H9 (cell line): ENCODE data around the gene CCNY. TPM values are rescaled to one million over a fixed set of nuclear protein-coding genes. Genes with fewer than 3 reads are reported as not detected.

Experiments
- DNase-seq: peaks from one replicate; pipeline ENCODE4 v3.0.0-alpha.2; 2017
- H2AFZ ChIP-seq: one replicate; pipeline ENCODE4 v1.6.1; 2013; ENCODE audit warnings: mild to moderate bottlenecking, low read length, control low read depth, moderate library complexity
- H2AK5ac ChIP-seq: 2 replicates; pipeline ENCODE4 v1.6.1; 2013; ENCODE audit warnings: low read length, control low read depth, mixed read lengths; ENCODE audit not compliant: insufficient read length
- H2BK120ac ChIP-seq: one replicate; pipeline ENCODE4 v1.6.1; 2013; ENCODE audit warnings: low read depth, mild to moderate bottlenecking, low read length, control low read depth, inconsistent platforms; ENCODE audit not compliant: poor library complexity, severe bottlenecking
- H2BK12ac ChIP-seq: 2 replicates; pipeline ENCODE4 v1.6.1; 2013; ENCODE audit warnings: low read length, control low read depth, mixed read lengths, low read depth; ENCODE audit not compliant: insufficient read length
- H2BK15ac ChIP-seq: 2 replicates; pipeline ENCODE4 v1.6.1; 2013; ENCODE audit warnings: low read depth, low read length, control low read depth
- H2BK20ac ChIP-seq: one replicate; pipeline ENCODE4 v1.6.1; 2013; ENCODE audit warnings: low read depth, mild to moderate bottlenecking, low read length, control low read depth, inconsistent platforms; ENCODE audit not compliant: poor library complexity, severe bottlenecking
- H2BK5ac ChIP-seq: 2 replicates; pipeline ENCODE4 v1.6.1; 2013; ENCODE audit warnings: low read length, control low read depth, mixed read lengths; ENCODE audit not compliant: insufficient read length
- H3K14ac ChIP-seq: 2 replicates; pipeline ENCODE4 v1.6.1; 2013; ENCODE audit warnings: low read length, control low read depth; ENCODE audit not compliant: insufficient read depth
- H3K18ac ChIP-seq: 2 replicates; pipeline ENCODE4 v1.6.1; 2013; ENCODE audit warnings: low read depth, mild to moderate bottlenecking, mixed read lengths, low read length, control low read depth; ENCODE audit not compliant: insufficient read length
- H3K23ac ChIP-seq: 2 replicates; pipeline ENCODE4 v1.6.1; 2013; ENCODE audit warnings: low read length, control low read depth, mixed read lengths, low read depth; ENCODE audit not compliant: insufficient read length
- H3K23me2 ChIP-seq: 2 replicates; pipeline ENCODE4 v1.6.1; 2013; ENCODE audit warnings: low read depth, mild to moderate bottlenecking, mixed read lengths, low read length, control low read depth; ENCODE audit not compliant: insufficient read length, poor library complexity, severe bottlenecking
- H3K27ac ChIP-seq: 2 replicates; pipeline ENCODE4 v1.5.1; 2013; ENCODE audit warnings: low read length, control low read depth, mixed read lengths, low read depth; ENCODE audit not compliant: insufficient read length
- H3K27me3 ChIP-seq: 2 replicates; pipeline ENCODE4 v1.6.1; 2013; ENCODE audit warnings: low read length, control low read depth, inconsistent platforms; ENCODE audit not compliant: insufficient read depth
- H3K4ac ChIP-seq: 2 replicates; pipeline ENCODE4 v1.6.1; 2013; ENCODE audit warnings: low read depth, mild to moderate bottlenecking, control low read depth, inconsistent platforms, low read length, moderate library complexity
- H3K4me1 ChIP-seq: 2 replicates; pipeline ENCODE4 v1.6.1; 2013; ENCODE audit warnings: low read length, control low read depth, inconsistent platforms; ENCODE audit not compliant: insufficient read depth
- H3K4me2 ChIP-seq: 2 replicates; pipeline ENCODE4 v1.6.1; 2013; ENCODE audit warnings: low read length, control low read depth, mixed read lengths; ENCODE audit not compliant: insufficient read length, insufficient read depth
- H3K56ac ChIP-seq: 2 replicates; pipeline ENCODE4 v1.6.1; 2013; ENCODE audit warnings: low read depth, mild to moderate bottlenecking, mixed read lengths, low read length, control low read depth; ENCODE audit not compliant: insufficient read length
- H3K79me1 ChIP-seq: 2 replicates; pipeline ENCODE4 v1.6.1; 2013; ENCODE audit warnings: low read depth, mild to moderate bottlenecking, moderate library complexity, low read length, control low read depth, inconsistent platforms; ENCODE audit not compliant: insufficient read depth, poor library complexity, severe bottlenecking
- H3K79me2 ChIP-seq: 2 replicates; pipeline ENCODE4 v1.6.1; 2013; ENCODE audit warnings: low read length, control low read depth, inconsistent platforms; ENCODE audit not compliant: insufficient read depth
- H3K9ac ChIP-seq: 2 replicates; pipeline ENCODE4 v1.6.1; 2013; ENCODE audit warnings: low read length, control low read depth, mixed read lengths; ENCODE audit not compliant: insufficient read length; ENCODE audit errors: extremely low read depth
- H3K9me3 ChIP-seq: one replicate; pipeline ENCODE4 v1.6.1; 2013; ENCODE audit warnings: low read depth, low read length, inconsistent platforms; ENCODE audit not compliant: control insufficient read depth
- H3T11ph ChIP-seq: one replicate; pipeline ENCODE4 v1.6.1; 2013; ENCODE audit warnings: mild to moderate bottlenecking, low read length, control low read depth, inconsistent platforms
- H4K20me1 ChIP-seq: one replicate; pipeline ENCODE4 v1.6.1; 2013; ENCODE audit not compliant: control insufficient read depth, insufficient read length, insufficient read depth
- H4K5ac ChIP-seq: 2 replicates; pipeline ENCODE4 v1.6.1; 2013; ENCODE audit warnings: low read depth, mild to moderate bottlenecking, mixed read lengths, low read length, control low read depth; ENCODE audit not compliant: insufficient read length
- H4K8ac ChIP-seq: replicated peaks from 2 replicates; pipeline ENCODE4 v1.6.1; 2013; ENCODE audit warnings: low read length, control low read depth, mixed read lengths, low read depth; ENCODE audit not compliant: insufficient read length
- H4K91ac ChIP-seq: 2 replicates; pipeline ENCODE4 v1.6.1; 2013; ENCODE audit warnings: low read depth, mild to moderate bottlenecking, moderate library complexity, mixed read lengths, low read length, control low read depth; ENCODE audit not compliant: insufficient read length
- H3K27ac Mint-ChIP-seq, 3 experiments: 2 replicates in 2 of 3; 3 replicates in 1 of 3; pipeline ENCODE4 v1.8.0; 2020 to 2021; ENCODE audit warnings: mixed read lengths in 3 of 3, mild to moderate bottlenecking in 1 of 3, moderate library complexity in 1 of 3
- H3K27me3 Mint-ChIP-seq: 2 replicates; pipeline ENCODE4 v1.8.0; 2021; ENCODE audit warnings: low read depth, mild to moderate bottlenecking, moderate library complexity, mixed read lengths
- H3K36me3 Mint-ChIP-seq, 3 experiments: 2 replicates in 2 of 3; 3 replicates in 1 of 3; pipeline ENCODE4 v1.8.0; 2020 to 2021; ENCODE audit warnings: low read depth in 3 of 3, mixed read lengths in 3 of 3; ENCODE audit not compliant: insufficient read depth in 1 of 3
- H3K4me1 Mint-ChIP-seq, 2 experiments: 2 replicates each; pipeline ENCODE4 v1.8.0; 2020; ENCODE audit warnings: mixed read lengths in 2 of 2
- H3K4me3 Mint-ChIP-seq, 2 experiments: 2 replicates in 1 of 2; 3 replicates in 1 of 2; pipeline ENCODE4 v1.8.0; 2020 to 2021; ENCODE audit warnings: mild to moderate bottlenecking in 2 of 2, mixed read lengths in 2 of 2, moderate library complexity in 1 of 2
- H3K9me3 Mint-ChIP-seq, 2 experiments: 2 replicates in 1 of 2; 3 replicates in 1 of 2; pipeline ENCODE4 v1.8.0; 2020; ENCODE audit warnings: mild to moderate bottlenecking in 2 of 2, mixed read lengths in 2 of 2, moderate library complexity in 1 of 2
- WGBS: extraction: QIAGEN DNeasy Blood & Tissue Kit; methylation state at CpG from one replicate; pipeline ENCODE4 v1.1.7; 2013; ENCODE audit warnings: missing lambda C conversion rate, low lambda C conversion rate, mixed read lengths; ENCODE audit not compliant: insufficient read length; ENCODE audit errors: extremely low coverage; 5-methylcytosine and 5-hydroxymethylcytosine counted together
- total RNA-seq: library from RNA; stranded (reverse); gene quantifications from 2 replicates; pipeline ENCODE4 v1.2.1, GENCODE V29; 2021
- TF ChIP-seq, protein P1 (sequence below): fragments of 200-600 bp; sonication (generic); conservative IDR thresholded peaks from 3 replicates; pipeline ENCODE4 v1.8.0; 2021; ENCODE audit warnings: antibody characterized with exemption, mild to moderate bottlenecking

CCNY gene
- total RNA-seq, 1 experiment from 2014 or later, result 62.1 TPM

DNA sequence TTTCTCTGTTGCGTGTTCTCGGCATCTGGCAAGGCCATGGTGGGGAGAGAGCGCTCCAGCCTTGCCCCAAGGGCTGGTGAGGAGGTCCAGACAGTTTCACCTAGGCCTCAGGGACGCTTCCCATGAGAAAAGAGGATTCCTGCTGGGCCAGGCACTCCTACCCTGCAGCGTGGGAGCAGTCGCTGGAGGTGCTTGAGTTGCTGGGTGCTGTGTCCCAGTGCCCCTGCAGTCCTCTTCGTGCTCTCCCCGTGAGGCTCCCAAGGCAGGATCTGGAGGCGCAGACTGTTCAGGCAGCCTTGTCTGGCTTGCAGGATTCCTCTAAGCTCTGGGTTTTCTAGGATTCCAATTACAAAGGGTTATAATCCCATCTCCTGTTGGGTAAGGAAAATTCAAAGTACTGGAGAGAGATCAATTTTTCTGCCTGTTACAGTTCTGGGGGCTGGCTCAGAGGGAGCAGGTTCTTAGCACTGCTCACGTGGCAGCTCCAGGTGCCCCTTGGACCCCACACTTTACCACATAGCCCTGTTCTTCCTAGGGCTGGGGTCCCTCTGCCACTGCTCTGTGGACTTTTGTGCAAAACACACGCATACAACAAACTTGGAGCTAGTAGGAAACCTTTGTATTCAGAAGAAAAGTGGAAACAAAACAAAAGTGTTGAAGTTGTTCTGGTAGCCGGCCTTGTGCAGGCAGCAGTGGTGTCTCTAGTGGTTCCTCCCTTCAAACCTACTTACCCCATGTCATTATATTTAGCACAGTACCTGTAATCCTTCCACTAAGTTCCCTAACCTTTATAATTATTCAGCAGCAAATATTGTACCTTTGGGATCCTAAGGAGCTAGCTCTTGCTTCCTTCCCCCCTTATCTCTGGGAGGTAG lies 60.5 kb downstream of the CCNY start:
- no CpG with 5 or more reads among the region's 12 CpGs for WGBS
- peaks cover 0 to under 1% of the 10 kb centered on the region in 2 experiments; a peak in 2 of 5 replicates for H3K9me3 Mint-ChIP-seq
- Histone ChIP-seq H3K79me2 (peaks cover 17% of the 10 kb centered on the region; the same call in 1 of the 2 replicates), H3K79me1 (peaks cover 15% of the 10 kb centered on the region), H3K4ac (no peak overlapping the region), H3K4me2 (no peak overlapping the region), H3K23me2 (no peaks in the 10 kb centered on the region), H3K27me3 (no peaks in the 10 kb centered on the region), H2BK120ac (no peak overlapping the region), H2BK20ac (no peak overlapping the region), H2BK5ac (no peak overlapping the region), H3K23ac (no peak overlapping the region), H4K5ac (no peak overlapping the region), H2BK15ac (no peak overlapping the region; the same call in 1 of the 2 replicates), H3K9ac (no peak overlapping the region), H3K56ac (no peak overlapping the region), H4K8ac (no peak overlapping the region), H2BK12ac (no peak overlapping the region), H3K27ac (no peak overlapping the region), H2AFZ (no peak overlapping the region), H4K91ac (no peak overlapping the region), H3K9me3 (no peaks in the 10 kb centered on the region), H3K18ac (peak overlapping the region; percentile 60), H3T11ph (no peak overlapping the region), H3K4me1 (peaks cover 27% of the 10 kb centered on the region; the same call in 1 of the 2 replicates), H3K14ac (peak overlapping the region; percentile 77; the same call in 1 of the 2 replicates), H4K20me1 (no peaks in the 10 kb centered on the region), H2AK5ac (no peak overlapping the region)
- no peaks in the 10 kb centered on the region for H3K27me3 Mint-ChIP-seq
- H3K4me1 Mint-ChIP-seq, result peaks cover 79 to 82% of the 10 kb centered on the region in 2 experiments
- peaks cover 0 to 1% (median under 1%) of the 10 kb centered on the region in 3 experiments; a peak in 4 of 7 replicates for H3K36me3 Mint-ChIP-seq
- DNase-seq, result no peak
- H3K27ac Mint-ChIP-seq, result peak overlapping the region; percentile 33 to 66 (median 65); a peak in 5 of 7 replicates
- TF ChIP-seq, protein P1, sequence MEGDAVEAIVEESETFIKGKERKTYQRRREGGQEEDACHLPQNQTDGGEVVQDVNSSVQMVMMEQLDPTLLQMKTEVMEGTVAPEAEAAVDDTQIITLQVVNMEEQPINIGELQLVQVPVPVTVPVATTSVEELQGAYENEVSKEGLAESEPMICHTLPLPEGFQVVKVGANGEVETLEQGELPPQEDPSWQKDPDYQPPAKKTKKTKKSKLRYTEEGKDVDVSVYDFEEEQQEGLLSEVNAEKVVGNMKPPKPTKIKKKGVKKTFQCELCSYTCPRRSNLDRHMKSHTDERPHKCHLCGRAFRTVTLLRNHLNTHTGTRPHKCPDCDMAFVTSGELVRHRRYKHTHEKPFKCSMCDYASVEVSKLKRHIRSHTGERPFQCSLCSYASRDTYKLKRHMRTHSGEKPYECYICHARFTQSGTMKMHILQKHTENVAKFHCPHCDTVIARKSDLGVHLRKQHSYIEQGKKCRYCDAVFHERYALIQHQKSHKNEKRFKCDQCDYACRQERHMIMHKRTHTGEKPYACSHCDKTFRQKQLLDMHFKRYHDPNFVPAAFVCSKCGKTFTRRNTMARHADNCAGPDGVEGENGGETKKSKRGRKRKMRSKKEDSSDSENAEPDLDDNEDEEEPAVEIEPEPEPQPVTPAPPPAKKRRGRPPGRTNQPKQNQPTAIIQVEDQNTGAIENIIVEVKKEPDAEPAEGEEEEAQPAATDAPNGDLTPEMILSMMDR, result no peak
- no peak overlapping the region; a peak in 1 of 5 replicates for H3K4me3 Mint-ChIP-seq
